Measurements from ENCODE around the gene NCR3LG1.

NCR3LG1 gene

DNA sequence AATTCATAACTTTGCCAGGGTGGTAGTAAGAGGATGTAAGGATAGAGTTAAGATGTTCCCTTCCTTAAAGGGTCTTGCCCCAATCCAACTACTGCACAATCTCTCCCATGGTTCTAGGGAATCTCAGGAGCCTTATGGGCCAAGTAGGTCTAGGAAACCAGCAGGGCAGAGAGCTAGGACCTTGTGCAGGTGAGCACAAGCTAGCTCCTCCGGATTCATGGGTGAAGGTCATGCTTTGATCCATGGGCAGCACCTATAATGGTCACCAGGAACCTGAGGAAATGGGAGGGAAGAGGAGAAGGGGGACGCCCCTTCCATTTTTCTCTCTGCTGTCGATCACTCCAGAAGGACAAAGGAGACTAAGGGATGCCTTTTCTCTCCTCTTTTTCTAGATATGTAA lies 20.0 kb downstream of the NCR3LG1 start:
- no peak for DNase-seq (ENCODE audit: low read depth)

DNA sequence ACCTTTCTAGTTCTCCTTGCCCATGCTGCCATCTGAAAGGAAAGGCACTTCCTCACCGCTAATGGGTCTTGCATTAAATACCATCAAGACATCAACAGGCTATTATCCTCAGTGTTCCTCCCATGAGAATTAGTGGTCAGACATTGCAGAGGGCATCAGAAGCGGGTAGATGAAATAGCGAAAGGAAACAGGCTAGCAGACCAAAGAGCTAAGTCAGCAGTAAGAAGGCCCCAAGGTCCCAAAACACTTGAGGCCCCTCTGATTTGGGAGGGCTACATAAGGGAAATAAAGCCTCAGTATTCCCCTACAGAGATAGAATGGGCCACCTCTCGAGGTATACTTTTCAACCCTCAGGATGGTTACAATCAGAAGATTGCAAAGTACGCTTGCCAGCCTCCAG lies 23.9 kb downstream of the NCR3LG1 start:
- no peak for DNase-seq (ENCODE audit: low read depth)

DNA sequence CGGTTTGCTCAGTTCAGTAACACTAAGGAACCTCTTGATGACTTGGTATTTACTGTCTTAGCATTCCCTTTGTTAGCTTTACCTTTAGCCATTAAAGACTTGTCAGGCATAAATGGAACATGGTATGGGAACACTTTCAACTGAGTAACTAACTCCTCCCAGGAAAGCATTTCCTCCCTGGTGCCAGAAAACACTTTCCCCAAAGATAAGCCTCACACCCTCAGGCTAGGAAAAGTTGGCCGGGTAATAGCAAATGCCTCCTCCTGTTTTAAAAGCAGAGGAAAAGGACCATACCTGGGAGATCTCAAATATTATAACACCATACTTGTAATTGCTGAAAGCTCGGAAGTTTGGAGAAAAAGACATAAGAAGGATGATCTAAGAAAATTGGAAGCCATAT lies 24.9 kb downstream of the NCR3LG1 start:
- DNase-seq (ENCODE audit: low read depth) = no peak

DNA sequence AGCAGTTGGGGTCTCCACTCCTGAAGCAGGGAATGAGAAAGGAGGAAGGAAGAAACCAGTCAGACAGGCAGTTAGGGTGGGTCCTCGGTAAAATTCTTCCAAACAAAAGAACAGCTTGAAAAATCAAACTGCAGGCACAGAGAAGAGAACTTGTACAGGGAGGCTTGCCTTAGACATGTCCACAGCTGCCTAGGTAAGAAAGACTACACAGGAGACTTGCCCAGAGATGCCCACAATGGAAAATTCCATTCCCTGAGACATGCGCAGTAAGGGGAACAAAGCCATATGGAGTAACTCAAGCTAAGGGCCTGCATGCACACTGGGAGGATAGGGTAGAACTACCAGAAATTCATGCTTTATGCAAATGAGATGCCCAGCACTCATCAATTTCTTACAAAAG lies 27.1 kb downstream of the NCR3LG1 start:
- DNase-seq (ENCODE audit: low read depth) = no peak

DNA sequence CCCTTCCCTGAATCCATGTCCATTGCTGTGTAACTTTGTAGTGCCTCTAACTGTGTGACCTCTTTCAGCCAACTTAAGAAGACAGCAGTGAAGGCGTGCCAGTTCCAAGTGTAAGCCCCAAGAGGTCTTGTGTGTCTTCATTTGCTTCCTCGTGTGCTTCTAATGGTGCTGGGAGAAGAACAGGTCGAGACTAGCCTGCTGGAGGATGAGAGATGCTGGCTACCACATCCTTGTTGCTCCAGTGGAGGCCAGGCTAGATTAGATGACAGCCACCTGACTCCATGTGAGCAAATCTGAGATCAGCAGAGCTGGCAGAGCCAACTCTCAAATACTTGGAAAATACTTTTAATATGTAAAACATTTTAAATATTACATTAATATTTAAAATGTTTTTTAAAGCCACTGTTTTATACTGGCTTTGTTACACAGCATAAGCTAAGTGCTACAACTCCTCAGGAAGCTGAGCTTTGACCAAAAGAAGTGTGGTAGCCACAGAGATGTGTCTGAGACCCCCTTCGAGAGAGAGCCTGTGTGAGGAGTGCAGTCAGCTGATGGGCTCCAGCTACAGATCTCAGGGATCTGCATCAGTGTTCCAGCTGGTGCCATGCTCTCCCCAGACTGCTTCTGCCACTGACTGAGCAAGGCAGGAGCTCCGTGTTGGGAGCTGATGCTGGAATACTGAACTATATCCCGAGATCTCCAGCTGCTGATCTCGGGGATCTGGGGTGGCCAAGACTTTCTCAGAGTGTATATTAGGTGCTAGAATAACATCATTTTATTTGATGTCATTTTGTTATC lies 28.0 kb downstream of the NCR3LG1 start:
- DNase-seq (ENCODE audit: low read depth) = no peak

DNA sequence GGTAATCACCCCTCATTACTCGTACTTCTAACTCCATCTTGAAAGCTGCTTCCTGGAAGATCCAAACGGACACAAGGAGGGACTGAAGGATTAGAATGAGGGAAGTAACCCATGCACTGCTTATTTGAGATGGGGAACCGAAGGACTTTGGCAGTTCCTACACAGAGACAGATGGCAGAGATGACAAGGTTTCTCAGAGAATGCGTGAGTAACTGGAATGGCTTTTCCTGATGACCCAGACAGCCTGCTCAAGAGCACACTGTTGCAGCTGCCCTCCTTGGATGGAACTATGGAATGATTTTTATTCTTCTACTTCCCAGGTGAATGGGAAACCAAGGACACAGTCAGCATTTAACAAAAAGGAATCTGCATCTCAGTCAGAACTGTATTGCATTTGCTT lies 29.6 kb downstream of the NCR3LG1 start:
- no peak for DNase-seq (ENCODE audit: low read depth)

DNA sequence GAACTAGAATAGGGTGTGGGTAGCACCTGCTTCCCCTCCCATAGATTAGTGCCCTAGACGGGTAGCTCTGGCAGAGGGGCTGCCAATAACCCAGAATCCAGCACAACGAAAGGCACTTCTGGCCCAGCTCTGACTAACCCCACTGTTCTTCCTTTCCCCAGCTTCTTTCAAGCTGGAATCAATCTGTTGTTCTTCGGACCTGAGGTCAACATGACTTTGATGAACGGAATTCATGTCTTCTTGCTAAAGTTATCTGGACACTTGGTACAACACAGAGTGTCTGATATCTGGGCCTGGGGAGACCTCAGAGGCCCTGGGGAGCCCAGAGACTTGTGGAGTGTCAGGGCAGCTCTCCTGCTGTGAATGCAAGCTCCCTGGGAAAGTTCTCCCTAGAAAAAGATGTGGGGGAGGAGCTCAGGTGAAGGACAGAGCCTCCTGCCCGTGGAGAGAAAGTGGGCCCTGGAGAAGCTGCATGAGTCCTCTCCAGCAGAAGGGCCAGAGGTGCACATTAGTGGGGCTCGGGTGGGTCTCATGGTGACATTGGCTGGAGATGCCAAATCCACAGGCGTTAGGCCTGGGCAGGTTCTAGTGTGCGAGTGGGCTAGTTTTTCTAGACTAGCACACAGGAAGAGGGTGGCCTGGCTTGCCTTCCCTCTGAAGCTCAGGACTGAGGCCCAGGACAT lies 30.6 kb downstream of the NCR3LG1 start:
- no peak for DNase-seq (ENCODE audit: low read depth)

DNA sequence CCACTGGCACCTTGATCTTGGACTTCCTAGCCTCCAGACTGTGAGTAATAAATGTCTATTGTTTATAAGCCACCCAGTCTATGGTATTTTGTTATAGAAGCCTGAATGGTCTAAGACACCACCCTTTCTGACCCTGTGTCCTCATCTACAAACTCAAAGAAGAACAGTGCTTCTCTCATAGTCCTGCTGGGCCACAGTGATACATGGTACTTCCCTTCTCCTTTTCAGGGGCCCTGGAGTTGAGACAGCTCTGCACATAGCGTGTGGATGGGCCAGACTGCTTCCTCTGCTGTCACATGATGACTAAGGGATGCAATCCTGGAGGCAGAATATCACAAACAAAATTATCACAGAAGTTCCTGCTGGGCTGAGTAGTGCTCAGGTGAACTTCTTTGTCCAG lies 31.9 kb downstream of the NCR3LG1 start:
- DNase-seq (ENCODE audit: low read depth) = no peak

DNA sequence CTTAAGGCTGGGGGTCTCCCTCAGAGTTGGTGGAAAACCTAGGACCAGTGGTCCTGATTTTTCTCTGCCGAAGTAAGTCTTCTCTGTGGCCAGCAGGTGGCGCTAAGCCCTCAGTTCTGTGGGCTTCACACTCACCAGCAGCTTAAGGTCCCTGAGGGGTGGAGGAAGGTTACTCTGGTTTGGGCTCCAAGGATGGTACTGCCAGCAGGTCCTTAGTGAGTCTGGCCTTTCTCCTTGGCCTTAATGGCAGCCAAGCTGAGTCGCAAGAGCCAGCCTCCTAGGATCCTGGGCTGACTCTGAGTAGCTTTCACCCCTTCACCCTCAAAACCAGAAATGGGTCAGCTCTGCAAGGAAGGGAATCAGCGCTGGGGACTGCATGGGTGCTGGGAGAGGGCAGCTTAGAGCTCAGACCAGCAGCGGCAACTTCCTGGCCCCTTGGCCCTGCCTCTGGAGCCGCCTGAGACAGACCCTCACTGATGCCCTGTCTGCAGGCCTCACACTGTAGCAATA lies 32.5 kb downstream of the NCR3LG1 start:
- no peak for DNase-seq (ENCODE audit: low read depth)

DNA sequence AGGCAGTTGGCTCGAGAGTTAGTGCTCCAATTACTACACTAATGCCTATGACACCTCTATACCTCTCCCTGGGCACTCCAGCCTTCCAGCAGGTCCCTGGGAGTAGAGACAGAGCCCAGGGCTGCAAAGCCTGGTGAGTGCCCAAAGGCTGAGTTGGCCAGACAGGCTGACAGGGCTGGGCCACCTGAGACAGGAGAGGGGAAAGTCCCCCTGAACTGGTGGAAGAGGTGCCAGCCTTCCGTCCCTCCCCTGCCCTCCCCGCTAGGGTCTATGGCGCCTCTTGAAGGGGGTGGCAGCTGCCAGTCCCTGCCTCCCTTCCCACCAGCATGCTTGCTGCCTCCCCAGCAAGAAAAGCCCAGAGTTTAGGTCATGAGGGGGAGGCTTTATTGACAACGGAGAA lies 33.9 kb downstream of the NCR3LG1 start:
- DNase-seq (ENCODE audit: low read depth) = no peak

DNA sequence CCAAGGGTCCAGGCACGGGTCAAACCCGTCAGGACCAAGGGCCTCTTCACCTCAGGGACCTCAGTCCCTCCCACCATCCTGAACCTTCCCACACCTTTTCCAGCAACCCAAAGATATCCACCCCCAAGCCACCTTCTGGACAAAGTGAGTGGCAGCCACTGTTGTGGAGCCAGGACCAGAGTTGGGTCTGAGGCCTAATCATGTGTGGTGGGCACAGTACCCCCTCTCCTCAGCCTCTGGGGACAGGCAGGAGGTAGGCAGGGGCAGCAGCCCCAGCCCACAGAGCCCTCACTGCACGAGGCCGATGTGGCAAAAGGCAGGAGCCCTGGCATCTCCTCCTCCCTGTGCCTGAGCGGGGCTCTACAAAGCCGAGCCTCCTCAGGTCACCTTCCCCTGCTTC lies 34.3 kb downstream of the NCR3LG1 start:
- DNase-seq (ENCODE audit: low read depth) = no peak

DNA sequence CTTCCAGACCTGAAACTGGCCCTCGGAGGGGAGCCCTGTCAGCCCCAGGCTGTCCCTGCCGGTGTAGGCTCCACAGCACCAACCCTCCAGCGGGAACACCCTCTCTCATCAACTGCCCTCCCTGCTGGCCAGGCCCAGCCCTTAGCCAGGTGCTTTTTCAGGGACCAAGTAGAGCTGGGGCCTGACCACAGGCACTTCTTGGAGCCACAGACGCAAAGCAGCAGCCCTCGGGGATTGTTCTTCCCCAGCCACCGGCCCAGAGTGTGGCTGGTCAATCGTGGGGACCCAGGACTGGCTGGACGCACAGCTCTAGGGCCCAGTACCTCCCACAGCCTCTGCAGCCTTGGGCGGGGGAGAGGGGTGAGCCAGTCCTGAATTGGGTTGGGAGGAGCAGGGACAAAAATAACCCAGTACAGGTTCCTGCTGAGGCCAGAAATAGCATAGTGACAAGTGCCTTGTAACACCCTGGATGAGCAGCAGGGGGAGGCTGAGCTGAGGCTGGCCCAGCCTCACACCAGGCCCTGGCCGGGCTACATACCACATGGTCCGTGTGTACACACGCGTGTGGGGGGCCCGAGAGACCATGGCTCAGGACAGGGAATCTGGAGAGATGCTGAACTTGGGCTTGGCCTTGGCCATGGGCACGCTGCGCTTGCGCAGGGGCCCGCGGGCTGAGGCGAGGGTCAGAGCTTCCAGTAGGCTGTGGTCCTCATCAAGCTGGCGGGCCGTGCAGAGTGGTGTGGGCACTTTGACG lies 34.9 kb downstream of the NCR3LG1 start:
- DNase-seq (ENCODE audit: low read depth) = no peak

DNA sequence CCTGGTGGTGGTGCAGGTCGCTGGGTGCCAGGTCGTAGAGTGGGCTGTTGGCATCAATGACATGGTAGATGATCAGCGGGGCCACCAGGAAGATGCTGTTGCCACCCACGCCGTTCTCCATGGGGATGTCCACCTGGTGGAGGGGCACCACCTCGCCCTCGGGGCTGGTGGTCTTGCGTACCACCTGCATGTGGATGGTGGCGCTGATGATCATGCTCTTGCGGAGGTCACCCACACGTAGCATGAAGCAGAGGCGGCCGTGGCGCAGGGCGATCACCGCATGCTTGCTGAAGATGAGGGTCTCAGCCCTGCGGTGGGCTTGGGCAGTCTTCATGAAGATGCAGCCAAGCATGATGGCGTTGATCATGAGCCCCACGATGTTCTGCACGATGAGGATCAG lies 35.7 kb downstream of the NCR3LG1 start:
- no peak for DNase-seq (ENCODE audit: low read depth)

DNA sequence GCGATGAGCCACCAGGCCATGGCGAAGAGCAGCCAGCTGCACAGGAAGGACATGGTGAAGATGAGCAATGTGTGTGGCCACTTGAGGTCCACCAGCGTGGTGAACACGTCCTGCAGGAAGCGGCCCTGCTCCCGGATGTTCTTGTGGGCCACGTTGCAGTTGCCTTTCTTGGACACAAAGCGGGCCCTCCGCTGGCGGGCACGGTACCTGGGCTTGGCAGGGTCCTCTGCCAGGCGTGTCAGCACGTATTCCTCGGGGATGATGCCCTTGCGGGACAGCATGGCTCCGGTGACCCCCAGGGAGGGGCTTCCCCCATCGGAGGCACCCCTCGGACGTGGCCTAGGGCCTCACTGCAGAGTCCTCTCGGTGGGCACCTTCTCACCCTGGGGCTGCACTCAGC lies 36.2 kb downstream of the NCR3LG1 start:
- DNase-seq (ENCODE audit: low read depth) = no peak

DNA sequence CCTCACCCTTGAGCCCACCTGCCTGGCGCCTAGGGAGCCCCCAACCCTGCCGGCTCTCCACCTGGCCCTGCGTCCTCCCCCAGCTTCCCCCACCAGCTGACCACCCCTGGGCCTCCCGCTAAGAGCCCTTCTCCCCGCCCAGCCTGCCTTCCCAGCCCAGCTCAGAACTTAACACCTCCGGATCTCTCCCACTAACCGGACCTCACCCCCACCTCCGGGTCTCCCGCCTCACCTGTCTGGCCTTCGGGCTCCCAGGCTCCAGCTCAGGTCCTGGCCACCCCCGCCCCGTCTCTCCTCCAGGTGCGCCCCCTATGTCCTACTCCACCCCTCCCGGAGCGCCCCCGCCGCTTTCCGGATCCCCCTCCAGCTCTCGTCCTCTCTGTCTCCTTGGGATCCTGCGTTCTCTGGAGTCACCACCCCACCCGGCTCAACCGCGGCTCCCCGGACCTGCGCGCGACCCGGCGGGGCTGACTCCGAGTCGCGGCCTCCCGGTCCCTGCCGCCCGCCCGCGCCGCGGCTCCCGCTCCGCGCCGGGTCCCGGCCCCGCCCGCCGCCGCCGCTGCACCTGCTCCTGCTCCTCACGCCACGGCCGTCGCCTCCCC lies 37.1 kb downstream of the NCR3LG1 start, which contains the start of gene KCNJ11:
Gene KCNJ11 (minus strand): TSS at position 51 of the 602 bp plus-strand sequence. CDS start 568 bp downstream, outside the sequence.
- DNase-seq (ENCODE audit: low read depth) = no peak

DNA sequence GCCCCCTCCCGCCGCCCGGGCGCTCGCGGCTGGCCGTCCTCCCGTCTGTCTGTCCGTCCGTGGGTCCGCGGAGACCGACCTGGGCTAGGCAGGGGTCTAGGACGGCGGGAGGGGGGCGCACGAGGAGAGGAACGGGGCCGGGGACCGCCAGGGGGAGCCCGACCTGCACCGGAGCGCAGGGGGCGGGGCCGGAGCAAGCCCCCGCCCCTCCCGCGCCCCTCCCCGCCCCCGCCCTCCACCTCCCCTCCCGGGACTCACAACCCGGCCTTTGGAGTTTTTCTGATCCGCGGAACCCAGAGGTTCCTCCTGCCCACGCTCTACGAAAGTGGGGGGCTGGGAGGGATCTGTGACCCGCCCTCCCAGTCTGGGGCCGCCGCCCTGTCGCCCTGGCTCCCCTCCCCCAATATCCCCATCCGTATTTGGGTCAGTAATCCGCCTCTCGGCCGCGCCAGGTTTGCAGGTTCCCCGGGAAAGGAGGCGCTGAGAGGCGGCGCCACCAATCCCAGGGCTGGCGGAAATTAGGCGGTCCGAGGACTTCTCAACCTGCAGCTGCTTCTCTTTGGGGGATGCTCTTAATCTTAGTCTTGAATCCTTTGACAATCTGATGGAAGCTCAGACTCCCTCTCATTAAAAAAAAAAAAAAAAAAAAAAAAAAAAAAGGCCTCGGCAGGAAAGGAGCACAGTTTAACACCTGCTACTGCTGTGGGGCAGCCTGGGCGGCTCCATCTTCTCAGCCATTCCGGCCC lies 37.8 kb downstream of the NCR3LG1 start:
- no peak for DNase-seq (ENCODE audit: low read depth)

DNA sequence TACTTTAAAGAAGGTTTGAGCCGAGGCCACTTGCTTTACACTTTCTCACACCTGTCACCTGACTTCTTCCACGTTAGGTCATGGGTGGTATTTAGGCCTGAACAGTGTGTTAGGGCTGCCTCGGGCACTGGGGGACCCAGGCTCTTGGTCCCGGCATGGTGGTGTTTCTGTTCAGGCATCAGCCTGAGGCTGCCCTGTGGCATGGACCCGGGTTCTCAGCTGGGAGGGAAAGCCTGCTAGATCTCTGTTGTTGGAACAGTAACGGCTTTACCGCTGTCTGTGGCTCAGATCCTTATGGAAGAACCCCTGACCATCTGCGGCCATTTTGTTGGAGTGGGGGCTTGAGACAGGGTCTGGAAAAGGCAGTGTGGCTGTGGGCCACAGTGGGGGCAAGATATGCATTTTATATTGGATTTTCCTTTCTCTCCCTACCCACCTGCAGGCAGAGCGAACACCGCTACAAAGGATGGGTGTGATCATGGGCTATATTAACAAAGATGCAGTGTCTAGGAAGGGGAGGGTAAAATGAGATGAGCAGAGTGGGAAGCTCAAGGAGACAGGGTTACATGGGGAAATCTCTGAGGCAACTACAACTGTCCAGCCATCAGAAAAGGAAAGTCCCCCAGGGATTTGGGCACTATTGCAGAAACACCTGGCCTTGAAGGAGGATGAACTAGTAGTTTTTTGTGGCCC lies 38.5 kb downstream of the NCR3LG1 start:
- DNase-seq (ENCODE audit: low read depth) = no peak

DNA sequence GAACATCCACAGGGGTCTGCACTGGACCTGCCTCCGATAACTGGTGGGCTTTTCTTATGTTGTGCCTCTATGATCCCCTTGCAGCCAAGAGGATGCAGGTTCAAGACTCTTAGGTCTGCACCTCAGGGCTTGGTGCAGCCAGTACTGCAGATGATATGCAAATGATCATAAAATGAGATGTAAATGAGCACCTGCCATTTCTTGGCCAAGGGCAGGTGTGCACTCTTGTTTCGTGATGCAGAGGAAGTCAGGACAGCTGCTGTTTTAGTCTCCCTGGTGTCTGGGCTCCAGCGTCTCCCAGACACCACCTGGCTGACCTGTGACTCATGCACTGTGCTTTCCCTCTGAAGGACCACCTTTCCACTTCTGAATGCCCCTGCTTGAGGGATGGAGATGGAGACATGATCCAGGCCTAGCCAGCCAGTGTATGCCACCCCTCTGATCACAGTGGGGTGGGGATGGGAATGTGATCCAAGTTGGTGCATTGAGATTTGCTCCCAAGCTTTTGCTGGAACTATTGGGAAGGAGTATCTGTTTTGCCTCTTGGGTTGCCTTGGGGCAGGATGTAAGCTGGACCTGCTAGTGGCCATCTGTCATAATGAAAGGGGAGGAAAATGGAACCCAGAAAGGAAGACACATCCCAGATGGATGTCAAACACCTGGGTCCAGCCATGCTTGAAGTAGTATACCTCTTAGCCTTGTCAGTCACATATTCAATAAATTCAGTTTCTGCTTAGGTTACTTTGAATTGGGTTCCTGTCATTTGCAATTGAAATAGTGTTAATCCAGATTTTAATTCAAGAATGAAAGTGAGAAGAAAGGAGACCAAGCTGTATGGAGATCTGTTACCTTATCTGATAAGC lies 40.1 kb downstream of the NCR3LG1 start:
- no peak for DNase-seq (ENCODE audit: low read depth)

DNA sequence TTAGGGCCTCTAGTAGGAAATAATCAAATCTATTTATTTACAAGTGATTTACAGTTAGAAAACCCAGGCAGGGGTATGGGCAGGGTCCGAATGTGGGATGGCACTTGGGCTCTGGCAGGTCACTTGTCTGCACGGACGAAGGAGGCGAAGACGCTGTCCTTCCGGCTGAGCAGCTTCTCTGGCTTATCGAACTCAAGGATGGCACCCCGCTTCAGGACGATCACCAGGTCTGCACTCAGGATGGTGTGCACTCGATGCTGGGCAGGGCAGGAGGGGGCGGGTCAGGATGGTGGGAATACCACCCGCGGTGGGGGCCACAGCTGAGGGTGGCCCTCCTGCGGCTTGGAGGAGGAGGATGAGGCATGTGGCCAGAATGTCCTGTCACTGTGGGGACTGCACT lies 41.3 kb downstream of the NCR3LG1 start:
- DNase-seq (ENCODE audit: low read depth) = no peak

DNA sequence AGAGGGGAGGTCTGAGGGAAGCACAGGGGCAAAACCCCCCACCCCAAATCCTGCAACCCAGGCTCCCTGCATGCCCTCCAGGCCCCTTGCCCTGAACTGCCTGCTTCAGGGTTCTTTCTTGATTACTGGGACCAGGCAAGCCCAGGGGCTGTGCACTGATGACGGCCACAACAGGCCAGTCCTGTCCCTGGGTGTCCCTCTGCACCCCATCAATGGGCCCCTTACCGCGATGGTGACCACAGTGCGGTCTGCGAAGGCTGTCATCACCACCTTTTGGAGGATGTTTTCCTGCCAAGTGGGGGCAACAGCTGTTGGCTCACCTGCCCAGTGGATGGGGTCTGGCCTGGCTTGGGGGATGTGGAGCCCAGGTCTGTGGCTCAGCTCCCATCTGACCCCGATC lies 41.9 kb downstream of the NCR3LG1 start:
- no peak for DNase-seq (ENCODE audit: low read depth)
